ENCODE results near the gene IGFBP4. TPM values are rescaled to one million over a fixed set of nuclear protein-coding genes. Genes with fewer than 3 reads are reported as not detected.
A peak's percentile ranks its signal among the peaks of the same experiment; 100 is the strongest.

IGFBP4 gene
- total and polyA plus RNA-seq, 7 donors = 44.2 to 106 (median 65.1) TPM

DNA sequence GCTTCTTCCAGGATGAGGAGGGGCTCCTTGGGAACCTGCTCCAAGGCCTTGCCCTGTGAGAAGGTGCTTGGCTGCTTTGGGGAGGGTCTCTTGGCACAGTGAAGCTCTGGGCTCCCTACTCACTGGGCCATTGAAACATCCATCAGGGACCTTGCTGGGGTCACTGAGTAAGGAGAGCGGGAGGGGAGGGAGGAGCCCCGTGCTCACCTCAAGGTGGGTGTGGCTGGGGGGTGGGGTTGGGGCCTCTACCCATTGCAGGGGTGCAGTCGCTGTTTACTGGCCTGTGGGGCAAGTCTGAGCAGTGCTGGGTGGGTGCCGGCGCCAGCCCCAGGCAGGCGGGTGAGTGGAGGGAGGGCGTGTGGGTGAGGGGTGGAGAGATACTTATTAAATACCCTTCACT lies 48.2 kb downstream of the IGFBP4 start:
- no peak overlapping the region for H3K4me3 ChIP-seq
- DNase-seq (peak in 1 of 2 donors; percentile 37), ATAC-seq (no peak)
- no peak overlapping the region for H3K27ac ChIP-seq
- intact Hi-C loops (cut with DNase I) = no loop called here
- TF ChIP-seq, protein P1, sequence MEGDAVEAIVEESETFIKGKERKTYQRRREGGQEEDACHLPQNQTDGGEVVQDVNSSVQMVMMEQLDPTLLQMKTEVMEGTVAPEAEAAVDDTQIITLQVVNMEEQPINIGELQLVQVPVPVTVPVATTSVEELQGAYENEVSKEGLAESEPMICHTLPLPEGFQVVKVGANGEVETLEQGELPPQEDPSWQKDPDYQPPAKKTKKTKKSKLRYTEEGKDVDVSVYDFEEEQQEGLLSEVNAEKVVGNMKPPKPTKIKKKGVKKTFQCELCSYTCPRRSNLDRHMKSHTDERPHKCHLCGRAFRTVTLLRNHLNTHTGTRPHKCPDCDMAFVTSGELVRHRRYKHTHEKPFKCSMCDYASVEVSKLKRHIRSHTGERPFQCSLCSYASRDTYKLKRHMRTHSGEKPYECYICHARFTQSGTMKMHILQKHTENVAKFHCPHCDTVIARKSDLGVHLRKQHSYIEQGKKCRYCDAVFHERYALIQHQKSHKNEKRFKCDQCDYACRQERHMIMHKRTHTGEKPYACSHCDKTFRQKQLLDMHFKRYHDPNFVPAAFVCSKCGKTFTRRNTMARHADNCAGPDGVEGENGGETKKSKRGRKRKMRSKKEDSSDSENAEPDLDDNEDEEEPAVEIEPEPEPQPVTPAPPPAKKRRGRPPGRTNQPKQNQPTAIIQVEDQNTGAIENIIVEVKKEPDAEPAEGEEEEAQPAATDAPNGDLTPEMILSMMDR (IDR thresholded peaks at IDR 0.05) = no peak
- no peaks in the 10 kb centered on the region for H3K27me3 ChIP-seq (ENCODE audit: insufficient read depth in 3 of 3, low read length in 2 of 3)
- 79 to 84% (median 82%) methylated on average over 7 of the region's 7 CpGs for WGBS, 3 donors
- no peaks in the 10 kb centered on the region for H3K4me1 ChIP-seq
- no peaks in the 10 kb centered on the region for H3K36me3 ChIP-seq (ENCODE audit: insufficient read depth in 1 of 2, low read depth in 1 of 2)
- no peaks in the 10 kb centered on the region for H3K9me3 ChIP-seq

- no peaks in the 10 kb centered on the region for H3K27me3 ChIP-seq (ENCODE audit: insufficient read depth in 3 of 3, low read length in 2 of 3)
- WGBS, 3 donors = 54 to 68% (median 64%) methylated on average over 4 of the region's 4 CpGs
- no peaks in the 10 kb centered on the region for H3K9me3 ChIP-seq
- peaks cover 4% of the 10 kb centered on the region for H3K4me1 ChIP-seq
- H3K27ac ChIP-seq = no peak overlapping the region
- TF ChIP-seq, protein P1 (IDR thresholded peaks at IDR 0.05) = no peak
- intact Hi-C loops (cut with DNase I) = no loop called here
- ATAC-seq = no peak
- H3K36me3 ChIP-seq (ENCODE audit: insufficient read depth in 1 of 2, low read depth in 1 of 2) = no peaks in the 10 kb centered on the region
- peak in 1 of 2 donors; percentile 22 for DNase-seq
- no peak overlapping the region for H3K4me3 ChIP-seq
Observed at GRCh38 chr17:40493697-40494096, 50.4 kb downstream of the IGFBP4 start.

DNA sequence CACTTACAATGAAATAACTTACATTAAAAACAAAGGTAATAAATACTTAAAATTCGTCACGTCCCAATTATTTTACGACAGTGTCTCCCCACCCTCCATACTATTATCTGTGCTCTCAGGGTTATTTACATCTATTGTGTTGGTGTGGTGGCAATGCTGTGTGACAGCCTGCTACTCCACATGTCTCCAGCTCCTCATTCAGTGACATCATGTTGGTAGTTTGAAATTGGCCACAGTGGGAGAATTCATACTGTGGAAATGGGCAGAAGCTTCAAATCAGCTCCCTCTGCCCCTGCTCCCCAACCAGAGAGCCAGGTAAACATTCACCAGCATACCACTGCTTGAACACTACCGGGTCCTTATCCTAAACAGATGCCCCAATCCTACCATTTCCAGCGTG lies 51.9 kb downstream of the IGFBP4 start:
- ATAC-seq = no peak
- WGBS, 3 donors = 73 to 87% (median 79%) methylated on average over 5 of the region's 5 CpGs
- Histone ChIP-seq H3K9me3 (no peaks in the 10 kb centered on the region), H3K27ac (no peak overlapping the region), H3K4me1 (peaks cover 13% of the 10 kb centered on the region), H3K27me3 (ENCODE audit: insufficient read depth in 3 of 3, low read length in 2 of 3) (no peaks in the 10 kb centered on the region), H3K36me3 (ENCODE audit: insufficient read depth in 1 of 2, low read depth in 1 of 2) (no peaks in the 10 kb centered on the region), H3K4me3 (no peak overlapping the region)
- no peak for DNase-seq
- intact Hi-C loops (cut with DNase I) = no loop called here
- TF ChIP-seq, protein P1 (IDR thresholded peaks at IDR 0.05) = no peak

- no peak for ATAC-seq
- Histone ChIP-seq H3K27me3 (ENCODE audit: insufficient read depth in 3 of 3, low read length in 2 of 3) (no peaks in the 10 kb centered on the region), H3K27ac (no peak overlapping the region), H3K36me3 (ENCODE audit: insufficient read depth in 1 of 2, low read depth in 1 of 2) (no peaks in the 10 kb centered on the region), H3K9me3 (no peaks in the 10 kb centered on the region), H3K4me3 (no peak overlapping the region), H3K4me1 (peaks cover 18% of the 10 kb centered on the region)
- no peak for DNase-seq
- intact Hi-C loops (cut with DNase I) = no loop called here
- TF ChIP-seq, protein P1 (IDR thresholded peaks at IDR 0.05) = no peak
- WGBS, 3 donors = 87 to 92% (median 91%) methylated on average over 6 of the region's 6 CpGs
Observed at GRCh38 chr17:40496170-40496569, 52.9 kb downstream of the IGFBP4 start.

Data from psoas muscle (tissue), 8 donors.